Ishikawa (cell line): ENCODE measurements around the gene ZNF22.

Experiments
- CEBPB ChIP-seq: IDR thresholded peaks from 2 replicates; pipeline ENCODE4 v1.6.1; 2012
- CREB1 ChIP-seq: IDR thresholded peaks from 2 replicates; pipeline ENCODE4 v1.6.1; 2012; ENCODE audit warnings: low read depth
- EGR1 ChIP-seq: IDR thresholded peaks from 2 replicates; pipeline ENCODE4 v1.6.1; 2012
- EP300 ChIP-seq: IDR thresholded peaks from 2 replicates; pipeline ENCODE4 v1.6.1; 2012; ENCODE audit warnings: borderline replicate concordance
- FOXM1 ChIP-seq: IDR thresholded peaks from 2 replicates; pipeline ENCODE4 v1.6.1; 2012; ENCODE audit warnings: low read depth, borderline replicate concordance
- NFIC ChIP-seq: IDR thresholded peaks from 2 replicates; pipeline ENCODE4 v1.6.1; 2012
- RAD21 ChIP-seq: IDR thresholded peaks from 2 replicates; pipeline ENCODE4 v1.6.1; 2012; ENCODE audit warnings: low read depth
- TAF1 ChIP-seq: IDR thresholded peaks from 2 replicates; pipeline ENCODE4 v1.6.1; 2012; ENCODE audit warnings: low read depth, mild to moderate bottlenecking
- TCF12 ChIP-seq: IDR thresholded peaks from 2 replicates; pipeline ENCODE4 v1.6.1; 2012; ENCODE audit warnings: low read depth
- TEAD4 ChIP-seq: IDR thresholded peaks from 2 replicates; pipeline ENCODE4 v1.6.1; 2012
- YY1 ChIP-seq: IDR thresholded peaks from 2 replicates; pipeline ENCODE4 v1.6.1; 2012; ENCODE audit warnings: low read depth
- ZBTB7A ChIP-seq: IDR thresholded peaks from 2 replicates; pipeline ENCODE4 v1.6.1; 2012; ENCODE audit warnings: low read depth
- TF ChIP-seq, protein P1 (sequence below): IDR thresholded peaks from 2 replicates; pipeline ENCODE4 v1.6.1; 2012
- TF ChIP-seq, protein P2 (sequence below): IDR thresholded peaks from 2 replicates; pipeline ENCODE4 v1.6.1; 2012; ENCODE audit warnings: low read depth, mild to moderate bottlenecking
- TF ChIP-seq, protein P3 (sequence below): IDR thresholded peaks from 2 replicates; pipeline ENCODE4 v1.6.1; 2012

Gene ZNF22

GRCh38 chr10:44960088-44960460 is 40.6 kb upstream of the ZNF22 start:
- TF ChIP-seq FOXM1 (no peak), CREB1 (no peak), EGR1 (no peak), NFIC (no peak)
- TF ChIP-seq, protein P1, sequence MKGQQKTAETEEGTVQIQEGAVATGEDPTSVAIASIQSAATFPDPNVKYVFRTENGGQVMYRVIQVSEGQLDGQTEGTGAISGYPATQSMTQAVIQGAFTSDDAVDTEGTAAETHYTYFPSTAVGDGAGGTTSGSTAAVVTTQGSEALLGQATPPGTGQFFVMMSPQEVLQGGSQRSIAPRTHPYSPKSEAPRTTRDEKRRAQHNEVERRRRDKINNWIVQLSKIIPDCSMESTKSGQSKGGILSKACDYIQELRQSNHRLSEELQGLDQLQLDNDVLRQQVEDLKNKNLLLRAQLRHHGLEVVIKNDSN = no peak
- TF ChIP-seq, protein P2, sequence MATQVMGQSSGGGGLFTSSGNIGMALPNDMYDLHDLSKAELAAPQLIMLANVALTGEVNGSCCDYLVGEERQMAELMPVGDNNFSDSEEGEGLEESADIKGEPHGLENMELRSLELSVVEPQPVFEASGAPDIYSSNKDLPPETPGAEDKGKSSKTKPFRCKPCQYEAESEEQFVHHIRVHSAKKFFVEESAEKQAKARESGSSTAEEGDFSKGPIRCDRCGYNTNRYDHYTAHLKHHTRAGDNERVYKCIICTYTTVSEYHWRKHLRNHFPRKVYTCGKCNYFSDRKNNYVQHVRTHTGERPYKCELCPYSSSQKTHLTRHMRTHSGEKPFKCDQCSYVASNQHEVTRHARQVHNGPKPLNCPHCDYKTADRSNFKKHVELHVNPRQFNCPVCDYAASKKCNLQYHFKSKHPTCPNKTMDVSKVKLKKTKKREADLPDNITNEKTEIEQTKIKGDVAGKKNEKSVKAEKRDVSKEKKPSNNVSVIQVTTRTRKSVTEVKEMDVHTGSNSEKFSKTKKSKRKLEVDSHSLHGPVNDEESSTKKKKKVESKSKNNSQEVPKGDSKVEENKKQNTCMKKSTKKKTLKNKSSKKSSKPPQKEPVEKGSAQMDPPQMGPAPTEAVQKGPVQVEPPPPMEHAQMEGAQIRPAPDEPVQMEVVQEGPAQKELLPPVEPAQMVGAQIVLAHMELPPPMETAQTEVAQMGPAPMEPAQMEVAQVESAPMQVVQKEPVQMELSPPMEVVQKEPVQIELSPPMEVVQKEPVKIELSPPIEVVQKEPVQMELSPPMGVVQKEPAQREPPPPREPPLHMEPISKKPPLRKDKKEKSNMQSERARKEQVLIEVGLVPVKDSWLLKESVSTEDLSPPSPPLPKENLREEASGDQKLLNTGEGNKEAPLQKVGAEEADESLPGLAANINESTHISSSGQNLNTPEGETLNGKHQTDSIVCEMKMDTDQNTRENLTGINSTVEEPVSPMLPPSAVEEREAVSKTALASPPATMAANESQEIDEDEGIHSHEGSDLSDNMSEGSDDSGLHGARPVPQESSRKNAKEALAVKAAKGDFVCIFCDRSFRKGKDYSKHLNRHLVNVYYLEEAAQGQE = no peak

DNA sequence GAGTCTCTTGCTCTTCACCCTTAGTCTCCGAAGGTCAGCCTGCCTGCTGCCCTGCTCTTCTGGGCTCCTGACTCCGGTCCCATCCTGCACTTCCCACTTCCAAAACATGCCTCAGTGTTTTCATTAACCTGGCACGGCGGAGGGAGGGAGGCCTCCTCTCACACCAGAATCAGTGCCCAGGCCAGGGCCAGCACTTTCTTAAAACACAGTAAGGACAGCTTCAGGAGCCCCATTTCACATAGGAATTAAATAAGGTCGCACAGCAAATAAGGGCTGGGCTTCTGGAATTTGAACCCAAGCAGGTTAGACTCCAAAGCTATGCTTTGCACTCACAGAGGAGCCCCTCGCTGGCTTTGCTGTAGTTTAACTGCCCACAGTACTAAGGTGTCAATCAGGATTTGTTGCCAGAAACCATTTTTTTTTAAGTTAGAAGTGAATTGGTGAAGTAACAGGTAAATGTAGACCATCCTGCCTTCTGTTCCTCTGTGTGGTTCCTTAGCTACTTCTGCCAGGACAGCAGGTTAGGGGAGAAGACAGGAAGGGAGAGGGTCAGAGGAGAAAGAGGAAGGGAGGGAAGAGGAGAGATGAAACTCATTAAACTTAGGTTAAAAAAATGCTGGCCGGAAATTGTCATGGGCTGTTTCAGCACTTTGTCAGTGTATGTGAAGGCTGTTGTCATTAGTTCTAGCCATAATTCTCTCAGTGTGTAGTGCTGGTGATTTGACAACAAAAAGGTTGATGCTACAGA is 40.1 kb upstream of the ZNF22 start:
- TF ChIP-seq ZBTB7A = no peak
- no peak for TF ChIP-seq CREB1
- no peak for TF ChIP-seq RAD21
- TF ChIP-seq TAF1 = no peak
- TF ChIP-seq, protein P1 = no peak
- TF ChIP-seq, protein P2 = no peak
- TF ChIP-seq EGR1 = no peak
- TF ChIP-seq, protein P3, sequence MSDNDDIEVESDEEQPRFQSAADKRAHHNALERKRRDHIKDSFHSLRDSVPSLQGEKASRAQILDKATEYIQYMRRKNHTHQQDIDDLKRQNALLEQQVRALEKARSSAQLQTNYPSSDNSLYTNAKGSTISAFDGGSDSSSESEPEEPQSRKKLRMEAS = no peak

GRCh38 chr10:44961230-44961571 is 39.5 kb upstream of the ZNF22 start:
- TF ChIP-seq FOXM1 (no peak), EGR1 (no peak), CEBPB (no peak), EP300 (no peak), TCF12 (no peak), RAD21 (no peak), TAF1 (no peak), YY1 (no peak), NFIC (no peak), CREB1 (no peak), TEAD4 (no peak)
- TF ChIP-seq, protein P2 = no peak
- TF ChIP-seq, protein P3 = no peak

GRCh38 chr10:44961931-44962750 is 38.6 kb upstream of the ZNF22 start:
- TF ChIP-seq, protein P1 = no peak
- TF ChIP-seq CREB1 (no peak), YY1 (no peak), EGR1 (no peak), NFIC (no peak), RAD21 (no peak), EP300 (no peak), TEAD4 (no peak), CEBPB (no peak), TCF12 (no peak), FOXM1 (no peak), TAF1 (no peak), ZBTB7A (no peak)
- TF ChIP-seq, protein P2 = no peak
- TF ChIP-seq, protein P3 = no peak
